ENCODE measurements around the gene P2RY6. TPM values are rescaled to one million over a fixed set of nuclear protein-coding genes. Genes with fewer than 3 reads are reported as not detected.

Gene P2RY6
- total RNA-seq, 4 donors from 2014 or later: 0.38 to 0.89 (median 0.38) TPM; not detected in 1

- Histone ChIP-seq H3K36me3 (no peaks in the 10 kb centered on the region), H3K27me3 (no peaks in the 10 kb centered on the region), H3K9me3 (no peaks in the 10 kb centered on the region), H3K27ac (no peak overlapping the region), H3K4me3 (no peak overlapping the region), H3K4me1 (no peaks in the 10 kb centered on the region)
- peak in 1 of 2 donors; percentile 13 for DNase-seq (ENCODE audit: low spot score in 2 of 2)
- 92% methylated on average over 11 of the region's 11 CpGs for WGBS
- TF ChIP-seq CTCF (IDR thresholded peaks at IDR 0.05) (no peak), POLR2AphosphoS5 (IDR thresholded peaks at IDR 0.05) (no peak), EP300 (IDR thresholded peaks at IDR 0.05) (no peak), POLR2A (IDR thresholded peaks at IDR 0.05) (no peak)
These were observed 22.0 kb upstream of the P2RY6 start for GRCh38 chr11:73249853-73250783.

DNA sequence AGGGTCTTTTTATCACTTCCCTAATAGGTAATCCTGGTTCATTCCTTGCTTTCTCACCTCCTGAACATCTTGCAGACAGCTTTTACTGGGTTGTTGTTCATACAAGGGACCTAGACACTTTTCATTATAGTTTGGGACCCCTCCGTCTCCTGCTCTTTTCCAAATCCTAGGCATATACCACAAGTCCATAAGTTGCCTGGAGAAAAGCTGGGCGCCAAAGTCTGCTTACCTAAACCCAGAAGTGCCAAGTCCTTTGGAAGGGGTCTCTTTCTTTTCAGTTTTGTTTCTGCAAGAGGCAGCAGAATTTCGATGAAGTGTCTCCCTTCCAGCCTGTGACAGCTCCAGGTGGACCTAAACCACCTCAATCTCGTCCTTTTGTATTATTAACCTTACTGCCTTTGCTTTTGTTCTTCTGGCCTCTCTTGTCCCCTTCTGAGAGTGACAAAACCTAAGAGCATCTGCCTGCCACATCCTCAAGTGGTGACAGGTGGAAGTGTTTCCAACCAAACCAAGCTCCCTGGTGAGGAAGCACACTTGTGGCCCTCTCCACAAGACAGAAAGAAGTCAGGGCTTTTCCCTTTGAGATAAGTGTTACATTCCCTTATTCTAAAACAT lies 19.5 kb upstream of the P2RY6 start:
- peak in 1 of 2 donors; percentile 69 for DNase-seq (ENCODE audit: low spot score in 2 of 2)
- H3K27ac ChIP-seq: no peak overlapping the region
- 86% methylated on average over 4 of the region's 4 CpGs for WGBS
- no peaks in the 10 kb centered on the region for H3K27me3 ChIP-seq
- TF ChIP-seq POLR2A (IDR thresholded peaks at IDR 0.05): no peak
- no peak for TF ChIP-seq CTCF (IDR thresholded peaks at IDR 0.05)
- TF ChIP-seq EP300 (IDR thresholded peaks at IDR 0.05): no peak
- TF ChIP-seq POLR2AphosphoS5 (IDR thresholded peaks at IDR 0.05): no peak
- H3K9me3 ChIP-seq: no peaks in the 10 kb centered on the region
- H3K4me1 ChIP-seq: no peaks in the 10 kb centered on the region
- no peaks in the 10 kb centered on the region for H3K36me3 ChIP-seq
- no peak overlapping the region for H3K4me3 ChIP-seq

GRCh38 chr11:73257342-73258103 lies 14.6 kb upstream of the P2RY6 start:
- Histone ChIP-seq H3K4me1 (no peaks in the 10 kb centered on the region), H3K27ac (no peak overlapping the region), H3K9me3 (no peaks in the 10 kb centered on the region), H3K36me3 (no peaks in the 10 kb centered on the region), H3K4me3 (no peak overlapping the region), H3K27me3 (no peaks in the 10 kb centered on the region)
- WGBS: 84% methylated on average over 6 of the region's 6 CpGs
- DNase-seq (ENCODE audit: low spot score in 2 of 2): peak in 1 of 2 donors; percentile 53
- TF ChIP-seq CTCF (IDR thresholded peaks at IDR 0.05): no peak
- no peak for TF ChIP-seq POLR2A (IDR thresholded peaks at IDR 0.05)
- no peak for TF ChIP-seq EP300 (IDR thresholded peaks at IDR 0.05)
- TF ChIP-seq POLR2AphosphoS5 (IDR thresholded peaks at IDR 0.05): no peak

DNA sequence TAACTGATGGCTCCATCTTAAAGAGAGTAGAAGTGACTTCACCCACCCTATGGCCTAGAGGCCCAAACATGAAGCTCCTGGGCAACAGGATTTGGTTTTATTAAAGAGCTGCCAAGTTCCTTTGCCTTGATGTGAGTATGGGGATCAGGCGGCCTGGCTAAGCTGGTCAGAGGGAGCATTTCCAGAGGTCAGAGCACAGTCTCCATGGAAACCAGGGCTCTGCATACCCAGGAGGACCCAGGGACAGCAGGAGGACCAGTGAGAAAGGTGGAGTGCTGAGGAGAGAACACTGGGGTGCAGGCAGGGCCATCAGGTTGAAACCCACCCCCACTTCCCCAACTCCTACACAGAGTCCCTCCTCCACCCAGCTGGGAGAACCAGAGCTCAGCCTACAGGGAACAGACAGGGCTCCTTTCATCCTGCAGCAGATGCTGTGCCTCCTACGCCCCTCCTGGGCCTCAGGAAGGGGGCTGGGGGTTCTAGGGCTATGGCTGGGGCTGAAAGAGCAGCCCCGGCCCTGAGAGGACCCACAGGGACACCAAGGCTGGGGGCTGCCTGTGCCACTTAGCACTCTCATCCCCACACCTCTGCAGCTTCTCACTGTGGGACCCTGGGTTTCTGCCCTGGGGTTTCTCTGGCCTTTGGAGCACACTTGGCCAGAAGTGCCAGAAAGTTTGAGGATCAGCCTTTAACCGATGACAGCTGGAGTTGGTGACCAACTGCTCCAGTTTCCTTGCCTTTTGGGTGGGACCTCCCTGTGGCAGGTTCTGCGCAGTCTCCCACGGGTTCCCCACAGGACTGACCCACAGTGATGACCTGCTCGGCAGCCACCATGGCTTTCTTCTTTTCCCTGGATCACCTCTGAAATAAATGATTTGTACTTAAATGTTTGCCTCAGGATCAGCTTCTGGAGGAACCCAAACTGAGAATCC lies 13.8 kb upstream of the P2RY6 start:
- H3K9me3 ChIP-seq: no peaks in the 10 kb centered on the region
- H3K27me3 ChIP-seq: peaks cover under 1% of the 10 kb centered on the region
- TF ChIP-seq CTCF (IDR thresholded peaks at IDR 0.05): no peak
- TF ChIP-seq EP300 (IDR thresholded peaks at IDR 0.05): no peak
- no peak for TF ChIP-seq POLR2AphosphoS5 (IDR thresholded peaks at IDR 0.05)
- TF ChIP-seq POLR2A (IDR thresholded peaks at IDR 0.05): no peak
- peak in 1 of 2 donors; percentile 54 for DNase-seq (ENCODE audit: low spot score in 2 of 2)
- H3K4me1 ChIP-seq: no peaks in the 10 kb centered on the region
- no peak overlapping the region for H3K4me3 ChIP-seq
- 90% methylated on average over 5 of the region's 7 CpGs for WGBS
- H3K27ac ChIP-seq: no peak overlapping the region
- H3K36me3 ChIP-seq: no peaks in the 10 kb centered on the region

Measured in suprapubic skin (tissue), 4 donors.